HCT116 (cell line): ENCODE measurements around the gene DOCK4. TPM values are rescaled to one million over a fixed set of nuclear protein-coding genes. Genes with fewer than 3 reads are reported as not detected.

Experiments used
- ATAC-seq: fragments of 200-7000 bp; cut with Tn5 transposase; 2 replicates; pipeline ENCODE4 v1.9.1; 2020; ENCODE audit warnings: mild to moderate bottlenecking, moderate library complexity
- BruUV-seq: library from RNA; stranded (reverse); fragments of 400-500 nt; replicated peaks from 2 replicates; lab custom pipeline; 2021; lab: Mats Ljungman, UMichigan
- CTCF ChIA-PET: fragments of 300-600 bp; sonication (Branson Sonifier 250); formaldehyde crosslinking; loops from one replicate; lab custom pipeline; 2021; ENCODE audit warnings: antibody characterized with exemption; lab: Charles Lee
- POLR2A ChIA-PET: fragments of 300-600, 350-600 bp; sonication (Branson Sonifier 250); formaldehyde crosslinking; loops from one replicate; lab custom pipeline; 2021; ENCODE audit warnings: antibody characterized with exemption; lab: Charles Lee
- RAD21 ChIA-PET, 2 experiments: fragments of 300-600 bp; sonication (Branson Sonifier 250); formaldehyde crosslinking; loops; one replicate each; lab custom pipeline; 2023; ENCODE audit warnings: low total read pairs in 2 of 2; ENCODE audit not compliant: uncharacterized antibody in 2 of 2, unreplicated experiment in 2 of 2, low non-redundant PET in 1 of 2; lab: Charles Lee
- DNase-seq: peaks from one replicate; pipeline ENCODE4 v3.0.0-alpha.2; 2010; ENCODE audit warnings: low read depth, low spot score
- H2AFZ ChIP-seq: fragments of 200-600 bp; shearing (Covaris generic), sonication (generic); 2 replicates; pipeline ENCODE4 v1.6.1; 2017; ENCODE audit warnings: low read depth, mixed run types, mixed read lengths, antibody characterized with exemption, low read length; ENCODE audit not compliant: poor library complexity, severe bottlenecking
- H3K27ac ChIP-seq: 2 replicates; pipeline ENCODE4 v1.5.1; 2012; ENCODE audit warnings: low read depth, low read length
- H3K27me3 ChIP-seq: fragments of 200-600 bp; sonication (generic); 2 replicates; pipeline ENCODE4 v1.6.1; 2016; ENCODE audit warnings: mixed run types, low read length, mixed read lengths; ENCODE audit not compliant: insufficient read depth
- H3K36me3 ChIP-seq, 2 experiments: fragments of 200-500 bp in 1 of 2; fragments of 200-600 bp in 1 of 2; sonication (Bioruptor generic) in 1 of 2; sonication (generic) in 1 of 2; 2 replicates each; pipeline versions ENCODE4 v1.5.1 to v1.6.1; 2014 to 2016; ENCODE audit warnings: low read length in 2 of 2, inconsistent platforms in 1 of 2, mixed read lengths in 1 of 2, mixed run types in 1 of 2; ENCODE audit not compliant: insufficient read depth in 2 of 2, control insufficient read depth in 1 of 2
- H3K4me1 ChIP-seq, 2 experiments: fragments of 200-600 bp in 1 of 2; sonication (generic) in 1 of 2; 2 replicates each; pipeline versions ENCODE4 v1.5.1 to v1.6.1; 2012 to 2017; ENCODE audit warnings: low read length in 2 of 2, inconsistent platforms in 1 of 2, mild to moderate bottlenecking in 1 of 2, mixed read lengths in 1 of 2, mixed run types in 1 of 2, moderate library complexity in 1 of 2; ENCODE audit not compliant: insufficient read depth in 2 of 2, control insufficient read depth in 1 of 2
- H3K4me2 ChIP-seq: fragments of 200-600 bp; sonication (generic); 2 replicates; pipeline ENCODE4 v1.6.1; 2017; ENCODE audit warnings: mixed run types, low read length, mixed read lengths
- H3K4me3 ChIP-seq, 2 experiments: fragments of 200-600 bp in 1 of 2; sonication (generic) in 1 of 2; replicated peaks in 1 of 2; 2 replicates each; pipeline ENCODE4 v1.5.1; 2011 to 2016; ENCODE audit warnings: low read length in 2 of 2, control low read depth in 1 of 2, low read depth in 1 of 2, mild to moderate bottlenecking in 1 of 2, mixed read lengths in 1 of 2, mixed run types in 1 of 2
- H3K79me2 ChIP-seq: fragments of 200-600 bp; sonication (generic); 2 replicates; pipeline ENCODE4 v1.6.1; 2017; ENCODE audit warnings: mild to moderate bottlenecking, mixed run types, low read length, moderate library complexity, mixed read lengths; ENCODE audit not compliant: insufficient read depth
- H3K9ac ChIP-seq: fragments of 200-600 bp; sonication (generic); 2 replicates; pipeline ENCODE4 v1.6.1; 2016; ENCODE audit warnings: low read length, mixed read lengths
- H3K9me2 ChIP-seq: fragments of 200-600 bp; sonication (generic), shearing (Covaris generic); 2 replicates; pipeline ENCODE4 v1.6.1; 2017; ENCODE audit warnings: mixed run types, mild to moderate bottlenecking, moderate library complexity; ENCODE audit not compliant: insufficient read depth
- H3K9me3 ChIP-seq, 2 experiments: fragments of 200-500 bp in 1 of 2; fragments of 200-600 bp in 1 of 2; sonication (Bioruptor generic) in 1 of 2; sonication (generic) in 1 of 2; 2 replicates each; pipeline ENCODE4 v1.6.1; 2014 to 2017; ENCODE audit warnings: low read length in 2 of 2, mixed read lengths in 2 of 2, inconsistent platforms in 1 of 2, low read depth in 1 of 2, mild to moderate bottlenecking in 1 of 2, mixed run types in 1 of 2, moderate library complexity in 1 of 2; ENCODE audit not compliant: control insufficient read depth in 1 of 2, insufficient read depth in 1 of 2
- H4K20me1 ChIP-seq: fragments of 200-600 bp; sonication (generic), shearing (Covaris generic); 2 replicates; pipeline ENCODE4 v1.6.1; 2017; ENCODE audit warnings: mixed run types, mild to moderate bottlenecking, moderate library complexity; ENCODE audit not compliant: insufficient read depth
- CBX3 ChIP-seq: IDR thresholded peaks from 2 replicates; pipeline ENCODE4 v1.6.1; 2012; ENCODE audit warnings: low read depth
- CEBPB ChIP-seq: IDR thresholded peaks from 2 replicates; pipeline ENCODE4 v1.6.1; 2012; ENCODE audit warnings: low read depth
- CTCF ChIP-seq, 3 experiments: fragments of 200-600 bp in 1 of 3; sonication (generic) in 1 of 3; IDR thresholded peaks in 2 of 3; conservative IDR thresholded peaks in 1 of 3; 2 replicates each; pipeline ENCODE4 v1.5.1; 2012 to 2017; ENCODE audit warnings: low read depth in 2 of 3, low read length in 2 of 3, antibody characterized with exemption in 1 of 3, borderline replicate concordance in 1 of 3, control low read depth in 1 of 3, mild to moderate bottlenecking in 1 of 3, mixed read lengths in 1 of 3, mixed run types in 1 of 3, moderate library complexity in 1 of 3; ENCODE audit not compliant: insufficient read depth in 1 of 3
- EGR1 ChIP-seq: IDR thresholded peaks from 2 replicates; pipeline ENCODE4 v1.6.1; 2012; ENCODE audit warnings: low read depth
- ELF1 ChIP-seq: IDR thresholded peaks from 2 replicates; pipeline ENCODE4 v1.6.1; 2012; ENCODE audit warnings: low read depth, borderline replicate concordance
- EZH2 ChIP-seq: fragments of 200-600 bp; sonication (generic); IDR thresholded peaks from 2 replicates; pipeline ENCODE4 v1.6.1; 2017; ENCODE audit warnings: antibody characterized with exemption, mixed run types
- EZH2phosphoT487 ChIP-seq: fragments of 200-600 bp; IDR thresholded peaks from 2 replicates; pipeline ENCODE4 v1.6.1; 2018; ENCODE audit warnings: antibody characterized with exemption, borderline replicate concordance
- FOSL1 ChIP-seq: IDR thresholded peaks from 2 replicates; pipeline ENCODE4 v1.6.1; 2012; ENCODE audit warnings: low read depth
- MAX ChIP-seq: IDR thresholded peaks from 2 replicates; pipeline ENCODE4 v1.6.1; 2012
- POLR2AphosphoS5 ChIP-seq: IDR thresholded peaks from 2 replicates; pipeline ENCODE4 v1.6.1; 2011; ENCODE audit warnings: mild to moderate bottlenecking, low read depth, low read length, moderate library complexity
- RAD21 ChIP-seq: IDR thresholded peaks from 2 replicates; pipeline ENCODE4 v1.6.1; 2012; ENCODE audit warnings: low read depth, mild to moderate bottlenecking
- SIN3A ChIP-seq: IDR thresholded peaks from 2 replicates; pipeline ENCODE4 v1.6.1; 2012; ENCODE audit warnings: low read depth
- SP1 ChIP-seq: IDR thresholded peaks from 2 replicates; pipeline ENCODE4 v1.6.1; 2012; ENCODE audit warnings: low read depth
- SRF ChIP-seq: IDR thresholded peaks from 2 replicates; pipeline ENCODE4 v1.6.1; 2012; ENCODE audit warnings: low read depth
- ZFX ChIP-seq: fragments of 450-650 bp; IDR thresholded peaks from 2 replicates; pipeline ENCODE4 v1.6.1; 2017
- ZNF274 ChIP-seq: fragments of 200-500 bp; sonication (Bioruptor generic); IDR thresholded peaks from 2 replicates; pipeline ENCODE4 v1.6.1; 2014; ENCODE audit warnings: mild to moderate bottlenecking, low read depth, low read length, inconsistent platforms
- intact Hi-C: fragments of 100-400 bp; cut with micrococcal nuclease; formaldehyde crosslinking; loops from 2 replicates; pipeline ENCODE4 v1.10.0; 2022
- total RNA-seq: library from RNA; stranded (reverse); gene quantifications from one replicate; pipeline ENCODE4 v1.2.1, GENCODE V29; 2021; ENCODE audit not compliant: unreplicated experiment
- TF ChIP-seq, protein P1 (sequence below): IDR thresholded peaks from 2 replicates; pipeline ENCODE4 v1.6.1; 2011; ENCODE audit warnings: mild to moderate bottlenecking, low read length, moderate library complexity; ENCODE audit not compliant: insufficient replicate concordance; ENCODE audit errors: extremely low read depth
- TF ChIP-seq, protein P2 (sequence below): IDR thresholded peaks from 2 replicates; pipeline ENCODE4 v1.6.1; 2012

Gene DOCK4
- total RNA-seq, 1 experiment from 2014 or later, result 2.2 TPM

DNA sequence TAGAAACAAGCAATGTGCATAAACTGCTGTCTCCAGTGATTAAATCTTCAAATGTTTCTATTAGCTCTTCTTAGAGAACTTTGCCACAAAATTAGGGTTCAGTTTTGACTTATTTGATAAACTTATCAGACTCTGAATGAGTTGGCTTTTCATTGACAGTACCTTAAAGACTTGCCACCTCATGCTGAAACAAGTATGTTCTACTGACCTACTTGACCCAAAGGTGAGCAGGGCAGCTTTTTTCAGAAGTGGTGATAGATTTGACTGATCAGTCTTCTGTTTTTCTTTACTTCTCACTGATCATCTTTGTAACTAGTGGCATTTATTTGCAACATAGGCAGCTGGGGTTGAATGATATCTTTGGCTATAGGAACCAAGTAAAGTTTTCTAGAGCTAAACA lies 8.1 kb upstream of the DOCK4 start:
- ATAC-seq, result no peak
- Histone ChIP-seq H4K20me1 (no peaks in the 10 kb centered on the region), H3K4me3 (no peak overlapping the region), H3K4me1 (no peaks in the 10 kb centered on the region), H3K4me2 (no peak overlapping the region), H3K9ac (no peak overlapping the region), H3K9me3 (no peaks in the 10 kb centered on the region), H3K36me3 (no peaks in the 10 kb centered on the region), H3K9me2 (no peaks in the 10 kb centered on the region), H3K27ac (no peak overlapping the region), H3K27me3 (no peaks in the 10 kb centered on the region), H3K79me2 (peaks cover 16% of the 10 kb centered on the region), H2AFZ (no peak overlapping the region)
- TF ChIP-seq, protein P1, sequence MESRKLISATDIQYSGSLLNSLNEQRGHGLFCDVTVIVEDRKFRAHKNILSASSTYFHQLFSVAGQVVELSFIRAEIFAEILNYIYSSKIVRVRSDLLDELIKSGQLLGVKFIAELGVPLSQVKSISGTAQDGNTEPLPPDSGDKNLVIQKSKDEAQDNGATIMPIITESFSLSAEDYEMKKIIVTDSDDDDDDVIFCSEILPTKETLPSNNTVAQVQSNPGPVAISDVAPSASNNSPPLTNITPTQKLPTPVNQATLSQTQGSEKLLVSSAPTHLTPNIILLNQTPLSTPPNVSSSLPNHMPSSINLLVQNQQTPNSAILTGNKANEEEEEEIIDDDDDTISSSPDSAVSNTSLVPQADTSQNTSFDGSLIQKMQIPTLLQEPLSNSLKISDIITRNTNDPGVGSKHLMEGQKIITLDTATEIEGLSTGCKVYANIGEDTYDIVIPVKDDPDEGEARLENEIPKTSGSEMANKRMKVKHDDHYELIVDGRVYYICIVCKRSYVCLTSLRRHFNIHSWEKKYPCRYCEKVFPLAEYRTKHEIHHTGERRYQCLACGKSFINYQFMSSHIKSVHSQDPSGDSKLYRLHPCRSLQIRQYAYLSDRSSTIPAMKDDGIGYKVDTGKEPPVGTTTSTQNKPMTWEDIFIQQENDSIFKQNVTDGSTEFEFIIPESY, result no peak
- no peak for TF ChIP-seq EGR1
- TF ChIP-seq EZH2, result no peak
- no peak for TF ChIP-seq ZNF274
- TF ChIP-seq ZFX, result no peak
- TF ChIP-seq SRF, result no peak
- TF ChIP-seq POLR2AphosphoS5, result no peak
- TF ChIP-seq FOSL1, result no peak
- no peak for TF ChIP-seq RAD21
- no peak for TF ChIP-seq SP1
- no peak for TF ChIP-seq ELF1
- TF ChIP-seq CEBPB, result no peak
- TF ChIP-seq EZH2phosphoT487, result no peak
- TF ChIP-seq SIN3A, result no peak
- TF ChIP-seq CBX3, result no peak
- TF ChIP-seq, protein P2, sequence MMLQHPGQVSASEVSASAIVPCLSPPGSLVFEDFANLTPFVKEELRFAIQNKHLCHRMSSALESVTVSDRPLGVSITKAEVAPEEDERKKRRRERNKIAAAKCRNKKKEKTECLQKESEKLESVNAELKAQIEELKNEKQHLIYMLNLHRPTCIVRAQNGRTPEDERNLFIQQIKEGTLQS, result no peak
- TF ChIP-seq MAX, result no peak
- TF ChIP-seq CTCF (IDR thresholded peaks at IDR 0.05 in 2 of 3, conservative IDR thresholded peaks at IDR 0.05 in 1 of 3; ENCODE audit: borderline replicate concordance in 1 of 3, insufficient read depth in 1 of 3, low read depth in 2 of 3, low read length in 2 of 3), result no peak
- ChIA-PET CTCF (no interaction called here), POLR2A (no interaction called here), RAD21 (no interaction called here)
- DNase-seq, result no peak
- no TSS peak for BruUV-seq
- intact Hi-C loops, result no loop called here
